ENCODE results near the gene MYH16. TPM values are rescaled to one million over a fixed set of nuclear protein-coding genes. Genes with fewer than 3 reads are reported as not detected.
"Not testable (repeated sequence)": the region's sequence is repeated elsewhere in the genome, so short reads cannot be mapped to it uniquely, and the experiment has no call there.

Gene MYH16
- polyA plus RNA-seq, 1 donor (not counting 4 experiments of a cell fraction or from before 2014, with no cell fraction given) = 0.69 TPM

- dilution Hi-C loops (cut with MboI; ENCODE audit: extremely low pct_ligation_motif_present, low sequenced_read_pairs) = no loop called here
Observed at GRCh38 chr7:99275496-99275895, 2.9 kb downstream of the MYH16 start.

GRCh38 chr7:99278180-99278579 is 5.5 kb downstream of the MYH16 start:
- Histone ChIP-seq H3K9me3 (ENCODE audit: control insufficient read depth, low read depth, low read length) (no peaks in the 10 kb centered on the region), H3K4me3 (ENCODE audit: control insufficient read depth in 2 of 3, extremely low read depth in 1 of 3, insufficient read depth in 2 of 3, low read depth in 1 of 3, low read length in 3 of 3) (no peak overlapping the region), H3K9me1 (ENCODE audit: control insufficient read depth, extremely low read depth, insufficient read depth, low read length) (no peaks in the 10 kb centered on the region), H4K20me1 (ENCODE audit: control insufficient read depth, extremely low read depth, insufficient read depth, low read length) (no peaks in the 10 kb centered on the region), H3K9ac (ENCODE audit: control insufficient read depth, extremely low read depth, insufficient read depth, low read length) (no peak overlapping the region), H3K4me1 (ENCODE audit: control insufficient read depth, extremely low read depth, insufficient read depth, low read length) (peaks cover 15% of the 10 kb centered on the region), H3K27ac (ENCODE audit: control insufficient read depth, insufficient read depth, low read length) (no peak overlapping the region), H2AFZ (ENCODE audit: control insufficient read depth, low read length) (no peak overlapping the region), H3K4me2 (ENCODE audit: control insufficient read depth, extremely low read depth, insufficient read depth, low read depth, low read length) (no peak overlapping the region), H3K79me2 (ENCODE audit: control insufficient read depth, insufficient read depth, low read length) (no peaks in the 10 kb centered on the region), H3K36me3 (ENCODE audit: control insufficient read depth in 2 of 2, extremely low read depth in 1 of 2, insufficient read depth in 2 of 2, low read length in 2 of 2) (no peaks in the 10 kb centered on the region), H3K27me3 (ENCODE audit: control insufficient read depth, extremely low read depth, insufficient read depth, low read length) (no peaks in the 10 kb centered on the region)
- TF ChIP-seq CTCF (optimal IDR thresholded peaks at IDR 0.05 in 1 of 3, IDR thresholded peaks at IDR 0.05 in 1 of 3, conservative IDR thresholded peaks at IDR 0.05 in 1 of 3; ENCODE audit: extremely low read depth in 1 of 3, insufficient read depth in 2 of 3, low read length in 3 of 3) (peak; percentile 18 to 42 (median 33)), EZH2 (IDR thresholded peaks at IDR 0.05; ENCODE audit: low read length) (no peak)
- DNase-seq (ENCODE audit: low read depth, low spot score) (no peak), FAIRE-seq (no peak)
- dilution Hi-C loops (cut with MboI; ENCODE audit: extremely low pct_ligation_motif_present, low sequenced_read_pairs) = no loop called here

More at GRCh38 chr7:99275496-99275895, 2.9 kb downstream of the MYH16 start:
- peak; percentile 29 for FAIRE-seq
- Histone ChIP-seq H4K20me1 (ENCODE audit: control insufficient read depth, extremely low read depth, insufficient read depth, low read length) (no peaks in the 10 kb centered on the region), H3K4me3 (ENCODE audit: control insufficient read depth in 2 of 3, extremely low read depth in 1 of 3, insufficient read depth in 2 of 3, low read depth in 1 of 3, low read length in 3 of 3) (no peak overlapping the region), H3K9me3 (ENCODE audit: control insufficient read depth, low read depth, low read length) (no peaks in the 10 kb centered on the region), H3K4me2 (ENCODE audit: control insufficient read depth, extremely low read depth, insufficient read depth, low read depth, low read length) (no peak overlapping the region), H3K9ac (ENCODE audit: control insufficient read depth, extremely low read depth, insufficient read depth, low read length) (no peak overlapping the region), H3K27ac (ENCODE audit: control insufficient read depth, insufficient read depth, low read length) (no peak overlapping the region), H3K4me1 (ENCODE audit: control insufficient read depth, extremely low read depth, insufficient read depth, low read length) (peaks cover 22% of the 10 kb centered on the region), H3K79me2 (ENCODE audit: control insufficient read depth, insufficient read depth, low read length) (no peaks in the 10 kb centered on the region), H3K9me1 (ENCODE audit: control insufficient read depth, extremely low read depth, insufficient read depth, low read length) (no peaks in the 10 kb centered on the region), H3K36me3 (ENCODE audit: control insufficient read depth in 2 of 2, extremely low read depth in 1 of 2, insufficient read depth in 2 of 2, low read length in 2 of 2) (no peaks in the 10 kb centered on the region), H2AFZ (ENCODE audit: control insufficient read depth, low read length) (no peak overlapping the region), H3K27me3 (ENCODE audit: control insufficient read depth, extremely low read depth, insufficient read depth, low read length) (no peaks in the 10 kb centered on the region)
- TF ChIP-seq EZH2 (IDR thresholded peaks at IDR 0.05; ENCODE audit: low read length) (no peak), CTCF (optimal IDR thresholded peaks at IDR 0.05 in 1 of 3, IDR thresholded peaks at IDR 0.05 in 1 of 3, conservative IDR thresholded peaks at IDR 0.05 in 1 of 3; ENCODE audit: extremely low read depth in 1 of 3, insufficient read depth in 2 of 3, low read length in 3 of 3) (no peak)
- no peak for DNase-seq (ENCODE audit: low read depth, low spot score)

GRCh38 chr7:99284165-99284564 is 11.5 kb downstream of the MYH16 start:
- H3K4me3 ChIP-seq (ENCODE audit: control insufficient read depth in 2 of 3, extremely low read depth in 1 of 3, insufficient read depth in 2 of 3, low read depth in 1 of 3, low read length in 3 of 3); H3K9me1 ChIP-seq (ENCODE audit: control insufficient read depth, extremely low read depth, insufficient read depth, low read length); H3K27ac ChIP-seq (ENCODE audit: control insufficient read depth, insufficient read depth, low read length); H3K9me3 ChIP-seq (ENCODE audit: control insufficient read depth, low read depth, low read length); H3K4me2 ChIP-seq (ENCODE audit: control insufficient read depth, extremely low read depth, insufficient read depth, low read depth, low read length); H3K79me2 ChIP-seq (ENCODE audit: control insufficient read depth, insufficient read depth, low read length); dilution Hi-C loops (cut with MboI; ENCODE audit: extremely low pct_ligation_motif_present, low sequenced_read_pairs); FAIRE-seq; H3K9ac ChIP-seq (ENCODE audit: control insufficient read depth, extremely low read depth, insufficient read depth, low read length); H2AFZ ChIP-seq (ENCODE audit: control insufficient read depth, low read length); H3K27me3 ChIP-seq (ENCODE audit: control insufficient read depth, extremely low read depth, insufficient read depth, low read length); DNase-seq (ENCODE audit: low read depth, low spot score); H3K36me3 ChIP-seq (ENCODE audit: control insufficient read depth in 2 of 2, extremely low read depth in 1 of 2, insufficient read depth in 2 of 2, low read length in 2 of 2); H3K4me1 ChIP-seq (ENCODE audit: control insufficient read depth, extremely low read depth, insufficient read depth, low read length); H4K20me1 ChIP-seq (ENCODE audit: control insufficient read depth, extremely low read depth, insufficient read depth, low read length): not testable (repeated sequence)
